GM12878 (cell line): ENCODE measurements around the gene SLC39A2. TPM values are rescaled to one million over a fixed set of nuclear protein-coding genes. Genes with fewer than 3 reads are reported as not detected.

Experiments used
- ATAC-seq: fragments of 200-7000 bp; cut with Tn5 transposase; 3 replicates; pipeline ENCODE4 v1.9.1; 2020; ENCODE audit warnings: mild to moderate bottlenecking, moderate library complexity
- BruUV-seq: library from RNA; stranded (reverse); fragments of 400-500 nt; replicated peaks from 2 replicates; lab custom pipeline; 2021; lab: Mats Ljungman, UMichigan
- CTCF ChIA-PET: fragments of 300-600 bp; sonication (Branson Sonifier 250); formaldehyde crosslinking; extraction: SDS; loops from one replicate; lab custom pipeline; 2021; ENCODE audit warnings: inconsistent platforms; lab: Yijun Ruan, JAX
- POLR2A ChIA-PET: fragments of 350-600 bp; formaldehyde crosslinking; extraction: SDS; loops from one replicate; lab custom pipeline; 2021; ENCODE audit warnings: inconsistent platforms; lab: Charles Lee
- RAD21 ChIA-PET: fragments of 300-600 bp; sonication (Branson Sonifier 250); formaldehyde crosslinking; loops from one replicate; lab custom pipeline; 2023; ENCODE audit warnings: antibody characterized with exemption; ENCODE audit not compliant: unreplicated experiment; lab: Charles Lee
- SMC1A ChIA-PET: fragments of 300-600 bp; sonication (Branson Sonifier 250); formaldehyde crosslinking; loops from one replicate; lab custom pipeline; 2023; ENCODE audit not compliant: unreplicated experiment, uncharacterized antibody; lab: Charles Lee
- DNase-seq: peaks from one replicate; pipeline ENCODE4 v3.0.0-alpha.2; 2011; ENCODE audit warnings: low read depth, low spot score
- FAIRE-seq: peaks from 3 replicates; lab custom pipeline; 2011; peaks lifted over from hg19 to GRCh38; lab: Jason Lieb, UNC
- H2AFZ ChIP-seq: 2 replicates; pipeline ENCODE4 v1.6.0; 2011; ENCODE audit warnings: low read depth, low read length, control low read depth; ENCODE audit not compliant: control insufficient read depth
- H3K27ac ChIP-seq: 2 replicates; pipeline ENCODE4 v1.5.1; 2011; ENCODE audit warnings: control low read depth; ENCODE audit not compliant: control insufficient read depth, insufficient read depth
- H3K27me3 ChIP-seq, 2 experiments: replicated peaks in 1 of 2; 2 replicates each; pipeline versions ENCODE4 v1.6.0 to v1.6.1; 2011; ENCODE audit warnings: low read length in 1 of 2; ENCODE audit not compliant: control insufficient read depth in 2 of 2, insufficient read depth in 2 of 2
- H3K36me3 ChIP-seq, 2 experiments: 2 replicates each; pipeline ENCODE4 v1.5.1; 2011; ENCODE audit warnings: low read length in 1 of 2; ENCODE audit not compliant: control insufficient read depth in 2 of 2, insufficient read depth in 2 of 2
- H3K4me1 ChIP-seq: 2 replicates; pipeline ENCODE4 v1.6.1; 2011; ENCODE audit warnings: mild to moderate bottlenecking, low read length, moderate library complexity, mixed read lengths; ENCODE audit not compliant: control insufficient read depth, insufficient read depth
- H3K4me2 ChIP-seq: 2 replicates; pipeline ENCODE4 v1.6.0; 2011; ENCODE audit warnings: control low read depth; ENCODE audit not compliant: control insufficient read depth, insufficient read depth
- H3K4me3 ChIP-seq: fragments of 200-600 bp; sonication (generic); 2 replicates; pipeline ENCODE4 v1.5.1; 2016
- H3K79me2 ChIP-seq: 2 replicates; pipeline ENCODE4 v1.6.0; 2011; ENCODE audit warnings: low read length; ENCODE audit not compliant: control insufficient read depth, insufficient read depth
- H3K9ac ChIP-seq: 2 replicates; pipeline ENCODE4 v1.8.0; 2011; ENCODE audit warnings: low read length, control low read depth, mixed read lengths; ENCODE audit not compliant: control insufficient read depth, insufficient read depth
- H3K9me3 ChIP-seq: replicated peaks from 3 replicates; pipeline ENCODE4 v1.5.1; 2011; ENCODE audit warnings: mild to moderate bottlenecking, low read length; ENCODE audit not compliant: control insufficient read depth, insufficient read depth
- H4K20me1 ChIP-seq: 2 replicates; pipeline ENCODE4 v1.6.0; 2011; ENCODE audit not compliant: control insufficient read depth, insufficient read depth
- CBX5 ChIP-seq: sonication (generic); IDR thresholded peaks from 2 replicates; pipeline ENCODE4 v1.6.1; 2016; ENCODE audit warnings: low read depth, moderate library complexity, mild to moderate bottlenecking, inconsistent platforms
- EED ChIP-seq: sonication (generic); IDR thresholded peaks from 2 replicates; pipeline ENCODE4 v1.6.1; 2016; ENCODE audit warnings: antibody characterized with exemption, low read depth
- EGR1 ChIP-seq, 2 experiments: IDR thresholded peaks; 1 replicate in 1 of 2; 2 replicates in 1 of 2; pipeline ENCODE4 v1.6.1; 2011 to 2012; ENCODE audit warnings: low read depth in 2 of 2, low read length in 2 of 2, borderline replicate concordance in 1 of 2, mild to moderate bottlenecking in 1 of 2, moderate library complexity in 1 of 2
- FOS ChIP-seq: IDR thresholded peaks from 3 replicates; pipeline ENCODE4 v1.6.1; 2011; ENCODE audit warnings: borderline replicate concordance; ENCODE audit not compliant: insufficient read length; ENCODE audit errors: extremely low read depth
- FOXM1 ChIP-seq: IDR thresholded peaks from 2 replicates; pipeline ENCODE4 v1.6.1; 2012; ENCODE audit warnings: low read depth, mild to moderate bottlenecking, inconsistent platforms, low read length, moderate library complexity
- JUND ChIP-seq: IDR thresholded peaks from 2 replicates; pipeline ENCODE4 v1.6.1; 2012; ENCODE audit warnings: low read depth, mild to moderate bottlenecking, low read length, improper control_type of control experiment, moderate library complexity
- MEF2B ChIP-seq: fragments of 450-650 bp; IDR thresholded peaks from 2 replicates; pipeline ENCODE4 v1.6.1; 2018; ENCODE audit warnings: mild to moderate bottlenecking, moderate library complexity; ENCODE audit not compliant: partially characterized antibody, poor library complexity, severe bottlenecking
- POLR2AphosphoS2 ChIP-seq: IDR thresholded peaks from 2 replicates; pipeline ENCODE4 v1.6.1; 2011; ENCODE audit warnings: low read depth, mild to moderate bottlenecking, low read length, improper control_type of control experiment, moderate library complexity
- POLR2AphosphoS5 ChIP-seq: IDR thresholded peaks from 2 replicates; pipeline ENCODE4 v1.6.1; 2011; ENCODE audit warnings: mild to moderate bottlenecking, low read length, inconsistent platforms
- RAD21 ChIP-seq: IDR thresholded peaks from 2 replicates; pipeline ENCODE4 v1.6.1; 2011; ENCODE audit warnings: mild to moderate bottlenecking, low read depth, low read length, moderate library complexity; ENCODE audit not compliant: insufficient read depth
- RB1 ChIP-seq: fragments of 450-650 bp; formaldehyde crosslinking; IDR thresholded peaks from 2 replicates; pipeline ENCODE4 v1.6.1; 2017; ENCODE audit warnings: mild to moderate bottlenecking, borderline replicate concordance
- RELB ChIP-seq: fragments of 450-650 bp; IDR thresholded peaks from 2 replicates; pipeline ENCODE4 v1.6.1; 2017; ENCODE audit warnings: low read depth, mild to moderate bottlenecking, moderate library complexity
- STAT3 ChIP-seq: IDR thresholded peaks from 2 replicates; pipeline ENCODE4 v1.6.1; 2011; ENCODE audit warnings: low read depth, low read length, improper control_type of control experiment
- ZNF592 ChIP-seq: fragments of 450-650 bp; IDR thresholded peaks from 2 replicates; pipeline ENCODE4 v1.6.1; 2017; ENCODE audit warnings: mild to moderate bottlenecking, moderate library complexity
- WGBS: methylation state at CpG from one replicate; pipeline ENCODE4 v1.1.6; 2016; ENCODE audit warnings: low lambda C conversion rate; ENCODE audit not compliant: insufficient replicate concordance, insufficient coverage; ENCODE audit errors: missing lambda C conversion rate; 5-methylcytosine and 5-hydroxymethylcytosine counted together
- in situ Hi-C: fragments of 300-500 bp; cut with MboI; formaldehyde crosslinking; loops from 9 replicates; pipeline ENCODE4 v1.14.3; 2018; ENCODE audit warnings: mixed read lengths
- intact Hi-C: fragments of 100-400 bp; cut with micrococcal nuclease; formaldehyde crosslinking; loops from one replicate; pipeline ENCODE4 v1.14.2; 2022; ENCODE audit not compliant: unreplicated experiment
- polyA plus RNA-seq, 11 experiments: library from polyadenylated mRNA; depleted of rRNA in 4 of 11; unstranded in 6 of 11; stranded (reverse) in 5 of 11; fragments of >200 nt; fragmentation: Nextera tagmentation in 4 of 11; fragmentation: Illumina TruSeq in 1 of 11; extraction: Ambion mirVana in 4 of 11; extraction: Trizol in 1 of 11; gene quantifications; 1 replicate in 1 of 11; 2 replicates in 10 of 11; pipeline versions ENCODE4 v1.2.1 to v1.2.3, GENCODE V29; 2011 to 2016; ENCODE audit warnings: inconsistent platforms in 2 of 11, missing spikeins in 2 of 11, low read depth in 1 of 11
- total RNA-seq, 4 experiments: library from RNA; depleted of rRNA in 3 of 4; stranded (reverse); fragments of >200 nt in 3 of 4; fragmentation: Illumina TruSeq in 1 of 4; extraction: Trizol in 1 of 4; gene quantifications; 2 replicates each; pipeline versions ENCODE4 v1.2.1 to v1.2.3, GENCODE V29; 2013 to 2021

Gene SLC39A2
- total and polyA plus RNA-seq, 10 of the 15 experiments (the other 5 are each of a cell fraction or from before 2014, with no cell fraction given): 0.06 to 0.14 (median 0.11) TPM; not detected in 6

- intact Hi-C loops: no loop called here
- SMC1A ChIA-PET: no interaction called here
- CTCF ChIA-PET: interaction anchor here (1.1 kb wide), 1 partner anchor 16 kb away, joined by 5 read pairs; no protein-coding TSS in a partner anchor
- H3K27ac ChIP-seq: peak overlapping the region; percentile 43; the same call in 1 of the 2 replicates
- peaks cover 16% of the 10 kb centered on the region for H3K79me2 ChIP-seq
- no peak for DNase-seq
- H4K20me1 ChIP-seq: no peaks in the 10 kb centered on the region
- no peak for ATAC-seq
- FAIRE-seq: no peak
- no peak for TF ChIP-seq RELB
- no peak for TF ChIP-seq POLR2AphosphoS5
- TF ChIP-seq FOS: no peak
- TF ChIP-seq EGR1 (IDR thresholded peaks at IDR 0.05; ENCODE audit: borderline replicate concordance in 1 of 2, low read depth in 2 of 2, low read length in 2 of 2): no peak
- TF ChIP-seq RB1: no peak
- no peak for TF ChIP-seq MEF2B
- TF ChIP-seq RAD21: no peak
- TF ChIP-seq CBX5: no peak
- no peak for TF ChIP-seq EED
- no peak for TF ChIP-seq ZNF592
- no peak for TF ChIP-seq FOXM1
- TF ChIP-seq POLR2AphosphoS2: no peak
- no peak for TF ChIP-seq STAT3
- TF ChIP-seq JUND: no peak
- TF ChIP-seq, all 136 proteins: peak for 0
- 0 out of 2 replicates have a peak overlapping the region, but pooled peaks have one; percentile 51 for H3K4me3 ChIP-seq
- peaks cover 5% of the 10 kb centered on the region for H3K4me1 ChIP-seq
- peak overlapping the region; percentile 80 for H3K4me2 ChIP-seq
- no peaks in the 10 kb centered on the region for H3K9me3 ChIP-seq
- TSS peak; percentile 97 for BruUV-seq
- 89% methylated on average over 15 of the region's 15 CpGs for WGBS
- RAD21 ChIA-PET: no interaction called here
- H3K9ac ChIP-seq: peak overlapping the region; percentile 25
- in situ Hi-C loops: no loop called here
- POLR2A ChIA-PET: interaction anchor here (1.0 kb wide), 1 partner anchor 310 kb away, joined by 4 read pairs; no protein-coding TSS in a partner anchor
- peak overlapping the region; percentile 84 for H2AFZ ChIP-seq
- H3K27me3 ChIP-seq: no peaks in the 10 kb centered on the region
- H3K36me3 ChIP-seq: 0 out of 4 replicates have a peak, but pooled peaks cover 0 to 3% of the 10 kb centered on the region in 2 experiments
Observed at GRCh38 chr14:20988717-20989470, 10.2 kb upstream of the SLC39A2 start.
